DMS153 treated with DMSO at 0.1 percent for 48 hours (cell line): ENCODE data around the gene PLEKHH2.
"Not testable (repeated sequence)": the region's sequence is repeated elsewhere in the genome, so short reads cannot be mapped to it uniquely, and the experiment has no call there.

ENCODE experiments used
- DNase-seq: peaks from one replicate; lab custom pipeline; 2025; ENCODE audit not compliant: unreplicated experiment; lab: John Stamatoyannopoulos, UW

PLEKHH2 gene

DNA sequence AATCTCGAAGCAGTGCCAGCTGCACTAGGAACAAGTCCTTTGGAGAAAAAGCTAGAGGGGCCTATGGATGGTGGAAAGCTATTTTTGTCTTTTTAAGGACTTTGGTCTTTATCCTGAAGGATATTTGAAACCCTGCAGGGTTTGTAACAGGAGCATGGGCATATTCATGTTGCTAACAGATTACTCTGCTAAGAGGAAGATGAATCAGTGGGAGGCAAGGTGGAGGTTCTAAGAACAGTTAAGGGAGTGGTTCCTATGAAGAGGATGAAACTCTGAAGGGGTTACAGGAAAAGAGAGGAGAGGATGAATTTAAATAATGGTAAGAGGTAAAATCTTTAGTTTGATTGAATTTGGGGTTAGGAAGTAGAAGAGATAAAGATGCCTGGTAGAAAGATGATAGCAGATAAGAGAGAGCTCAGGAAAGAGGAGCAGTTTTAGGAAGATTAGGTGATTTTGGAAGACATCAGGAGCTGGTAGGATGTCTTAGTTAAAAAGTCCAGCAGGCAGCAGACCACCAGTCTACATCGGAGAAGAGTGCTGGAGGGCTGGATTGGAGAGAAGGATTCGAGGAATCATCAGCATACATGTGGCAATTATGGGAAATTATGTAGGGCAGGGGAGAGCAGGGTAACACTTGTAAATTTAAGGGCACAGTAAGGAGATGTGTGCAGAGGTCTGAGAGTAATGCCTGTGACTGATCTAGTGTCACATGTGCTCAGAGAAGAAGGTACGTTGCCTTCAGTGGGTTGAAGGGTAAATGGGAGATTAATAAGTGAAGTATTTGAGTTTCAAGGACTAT, 78.4 kb downstream of the PLEKHH2 start:
- no peak for DNase-seq

DNA sequence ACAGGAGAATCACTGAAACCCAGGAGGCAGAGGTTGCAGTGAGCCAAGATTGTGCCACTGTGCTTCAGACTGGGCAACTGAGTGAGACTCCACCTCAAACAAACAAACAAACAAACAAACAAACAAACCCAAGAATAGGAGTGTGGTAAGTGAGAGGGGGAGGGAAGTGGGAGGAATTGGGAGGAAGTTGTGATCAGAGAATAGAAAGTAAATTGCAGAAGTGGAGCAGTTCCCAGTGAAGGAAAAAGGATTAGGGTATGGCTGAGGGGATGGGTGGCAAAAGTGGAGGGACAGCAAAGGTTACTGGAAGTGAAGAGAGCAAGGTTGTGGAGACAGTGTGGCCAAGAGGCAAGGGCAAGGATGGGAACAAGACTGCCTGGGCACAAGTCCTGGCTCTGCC, 80.3 kb downstream of the PLEKHH2 start:
- DNase-seq = no peak

- DNase-seq = no peak
These were observed 81.6 kb downstream of the PLEKHH2 start for GRCh38 chr2:43718530-43719124.

DNA sequence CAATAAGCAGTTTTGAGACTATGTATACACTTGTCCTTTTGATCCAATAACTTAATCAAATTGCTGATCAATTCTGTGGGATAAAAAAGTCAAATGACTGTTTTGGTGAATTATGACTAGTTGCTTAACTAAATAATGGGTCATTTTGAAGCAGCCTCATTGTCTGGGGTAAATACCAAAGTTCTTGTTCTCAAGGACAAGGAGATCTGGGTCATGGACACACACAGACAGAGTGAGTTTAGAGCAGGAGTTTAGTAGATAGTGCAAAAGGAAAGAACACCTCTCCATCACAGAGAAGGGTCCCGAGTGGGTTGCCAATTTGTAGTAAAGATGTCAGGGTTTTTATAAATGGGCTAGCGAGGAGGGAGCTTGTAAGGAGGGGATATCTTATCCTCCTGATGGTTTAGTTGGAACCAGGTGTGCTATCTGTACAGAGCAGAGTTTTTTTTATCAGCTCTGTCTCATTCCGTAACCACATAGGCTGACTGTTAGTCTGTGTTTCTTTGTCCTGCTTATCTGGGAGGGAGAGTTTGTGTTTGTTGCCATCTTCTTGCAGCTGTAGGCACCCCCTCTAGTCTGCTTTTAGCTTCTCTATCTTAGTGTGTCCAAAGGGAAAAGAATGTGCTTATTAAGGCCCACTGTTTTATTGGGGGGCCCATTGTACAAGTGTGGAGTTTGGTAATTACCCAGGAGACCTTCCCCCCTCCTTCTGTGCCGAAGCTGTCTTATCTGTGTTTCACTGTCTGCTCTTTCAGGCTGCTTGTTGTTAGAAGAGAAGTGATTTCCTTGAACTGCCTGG, 87.9 kb downstream of the PLEKHH2 start:
- no peak for DNase-seq

- DNase-seq = no peak
These were observed 88.7 kb downstream of the PLEKHH2 start for GRCh38 chr2:43725711-43726246.

- DNase-seq = not testable (repeated sequence)
These were observed 90.0 kb downstream of the PLEKHH2 start for GRCh38 chr2:43726961-43727633.

- no peak for DNase-seq
These were observed 90.6 kb downstream of the PLEKHH2 start for GRCh38 chr2:43727634-43728014.

DNA sequence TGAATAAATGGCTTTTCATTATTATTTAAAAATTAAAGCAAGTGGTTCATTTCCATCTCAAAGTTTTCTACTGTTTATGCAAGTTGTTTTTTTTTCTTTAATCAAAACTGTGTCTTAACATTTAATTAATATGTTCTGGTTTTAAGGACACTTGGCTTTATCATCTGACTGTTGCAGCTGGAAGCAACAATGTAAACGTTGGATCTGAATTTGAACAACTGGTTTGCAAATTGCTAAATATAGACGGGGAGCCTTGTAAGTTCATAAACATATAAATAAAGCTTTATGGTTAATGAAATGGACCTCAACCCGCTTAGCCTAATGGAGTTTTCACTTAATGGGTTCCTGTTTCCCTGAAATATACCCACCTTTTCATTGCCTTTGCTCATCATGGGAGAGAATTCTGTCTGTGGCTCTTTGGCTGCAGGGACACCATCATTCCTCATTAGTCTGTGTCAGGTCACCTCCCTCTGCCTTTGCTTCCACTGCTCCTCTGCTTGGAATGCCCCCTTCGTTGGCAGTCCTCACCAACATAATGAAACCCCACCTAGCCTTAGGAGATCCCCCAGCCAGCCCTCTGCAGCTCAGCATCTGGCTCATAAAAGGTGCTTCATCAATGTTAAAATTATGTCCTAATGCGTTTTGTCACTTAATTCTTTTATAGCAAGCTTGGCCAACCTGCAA, 92.6 kb downstream of the PLEKHH2 start:
- DNase-seq = no peak

DNA sequence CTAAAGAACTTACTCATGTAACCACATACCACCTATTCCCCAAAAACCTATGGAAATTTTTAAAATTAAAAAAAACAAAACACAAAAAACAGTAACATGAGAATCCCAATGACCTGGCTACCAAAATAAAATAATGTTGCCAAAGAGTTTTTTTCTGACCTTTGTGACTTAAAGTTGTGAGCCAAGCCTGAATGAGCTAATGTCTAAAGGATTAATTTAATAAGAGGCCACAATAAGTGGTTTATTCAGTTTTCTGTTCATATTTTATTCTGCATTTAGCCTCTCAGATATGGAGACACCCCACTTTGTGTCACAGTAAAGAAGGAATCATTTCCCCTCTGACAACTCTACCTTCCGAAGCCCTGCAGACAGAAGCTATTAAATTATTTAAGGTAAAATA, 94.2 kb downstream of the PLEKHH2 start:
- no peak for DNase-seq

- no peak for DNase-seq
These were observed 99.6 kb downstream of the PLEKHH2 start for GRCh38 chr2:43736637-43737036.

- no peak for DNase-seq
These were observed 100.2 kb downstream of the PLEKHH2 start for GRCh38 chr2:43737097-43737854.

DNA sequence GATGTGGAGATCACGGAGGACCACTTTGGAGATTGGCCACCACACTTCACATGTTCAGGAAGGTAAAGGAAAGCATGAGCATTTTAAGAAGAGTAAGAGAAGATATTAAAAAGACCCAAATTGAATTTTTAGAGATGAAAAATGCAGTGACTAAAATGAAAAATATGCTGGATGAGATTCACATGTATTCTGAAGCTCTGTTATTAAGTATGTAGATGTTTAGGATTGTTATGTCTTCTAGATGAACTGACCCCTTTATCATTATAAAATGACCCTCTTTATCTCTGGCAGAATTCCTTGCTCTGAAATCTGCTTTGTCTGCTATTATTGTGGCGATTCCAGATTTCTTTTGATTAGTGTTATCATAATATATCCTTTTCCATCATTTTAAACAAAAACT, 100.8 kb downstream of the PLEKHH2 start:
- no peak for DNase-seq

DNA sequence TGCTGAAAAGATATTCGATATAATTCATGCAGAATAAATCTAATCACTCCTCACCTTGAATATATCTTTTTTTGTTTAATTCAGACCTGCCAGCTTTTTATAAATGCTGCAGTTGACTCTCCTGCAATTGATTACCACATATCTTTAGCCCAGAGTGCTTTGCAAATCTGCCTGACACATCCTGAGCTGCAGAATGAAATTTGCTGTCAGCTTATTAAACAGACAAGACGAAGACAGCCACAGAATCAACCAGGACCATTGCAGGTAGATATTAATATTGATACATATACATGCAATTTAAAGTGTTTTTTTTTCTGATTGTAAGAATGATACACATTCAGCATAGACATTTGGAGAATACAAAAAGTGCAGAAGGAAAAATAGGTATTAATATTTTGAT, 101.2 kb downstream of the PLEKHH2 start:
- no peak for DNase-seq

- DNase-seq = no peak
These were observed 106.6 kb downstream of the PLEKHH2 start for GRCh38 chr2:43743706-43744105.

DNA sequence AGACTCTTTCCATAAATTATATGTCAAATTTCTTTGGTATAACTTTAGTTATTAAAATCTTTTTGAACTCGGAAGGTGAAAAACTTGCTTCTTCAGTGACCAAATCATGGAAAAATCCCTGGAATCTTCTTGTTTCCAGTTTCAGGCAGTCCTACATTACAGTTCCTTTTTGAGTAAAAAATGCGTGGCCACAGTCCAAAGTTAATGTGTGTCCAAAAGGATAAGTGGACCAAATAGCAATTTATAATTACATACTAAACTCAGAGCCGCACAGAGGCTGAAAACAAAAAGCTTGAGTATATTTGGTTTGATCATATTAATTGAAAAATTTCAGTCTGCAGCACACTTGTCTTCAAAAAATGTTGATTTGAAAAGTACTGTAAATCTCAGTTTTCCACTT, 108.4 kb downstream of the PLEKHH2 start:
- no peak for DNase-seq

DNA sequence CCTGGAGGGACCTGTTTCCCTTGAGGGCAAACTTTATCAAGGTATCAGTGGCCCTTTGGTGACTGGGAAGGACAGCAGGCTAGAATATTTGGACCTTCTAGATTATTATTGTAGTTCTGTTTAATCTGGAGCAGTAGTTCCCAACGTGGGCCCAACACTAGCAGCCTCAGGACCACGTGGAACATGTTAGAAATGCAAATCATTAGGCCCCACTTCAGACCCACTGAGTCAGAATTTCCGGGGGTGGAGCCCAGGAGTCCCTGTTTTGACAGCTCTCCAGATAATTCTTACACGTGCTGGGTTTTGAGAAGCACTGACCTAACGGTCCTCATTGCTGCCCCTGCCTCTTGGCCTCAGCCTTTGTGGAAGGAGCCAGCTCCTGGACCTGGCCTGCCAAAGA, 111.3 kb downstream of the PLEKHH2 start:
- no peak for DNase-seq

GRCh38 chr2:43749583-43749982, 112.5 kb downstream of the PLEKHH2 start:
- DNase-seq = no peak

- no peak for DNase-seq
These were observed 114.5 kb downstream of the PLEKHH2 start for GRCh38 chr2:43751476-43751990.

DNA sequence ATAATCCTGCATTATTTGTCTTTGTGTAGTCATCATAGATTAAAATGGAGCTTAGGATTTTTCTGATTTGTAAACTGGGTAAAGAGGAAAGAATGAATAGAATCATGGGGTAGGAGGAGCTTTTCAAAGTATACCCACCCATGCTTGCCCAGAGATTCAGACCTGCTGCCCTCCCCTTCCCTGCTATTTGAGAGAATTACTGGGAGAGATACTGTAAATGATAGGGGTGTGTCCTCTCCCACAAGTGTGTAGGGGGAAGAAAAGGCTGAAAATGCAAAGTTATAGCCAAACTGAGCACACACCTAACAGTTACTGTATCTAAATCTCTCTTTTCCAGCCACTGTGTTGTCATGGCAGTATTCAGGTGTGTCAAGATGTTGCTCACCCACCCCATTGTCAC, 115.2 kb downstream of the PLEKHH2 start:
- no peak for DNase-seq

- DNase-seq = no peak
These were observed 117.1 kb downstream of the PLEKHH2 start for GRCh38 chr2:43754180-43754579.
